Measurements from ENCODE around the gene RNF31. TPM values are rescaled to one million over a fixed set of nuclear protein-coding genes. Genes with fewer than 3 reads are reported as not detected.

The RNF31 gene
- total RNA-seq, 1 donor from 2014 or later, result 59.0 TPM

- Mint-ChIP-seq H3K36me3 (ENCODE audit: low read depth, unreplicated experiment) (peaks cover 16% of the 10 kb centered on the region), H3K9me3 (ENCODE audit: unreplicated experiment) (no peaks in the 10 kb centered on the region), H3K4me1 (ENCODE audit: low read depth, unreplicated experiment) (peaks cover 10% of the 10 kb centered on the region), H3K27ac (ENCODE audit: unreplicated experiment) (no peak overlapping the region), H3K27me3 (ENCODE audit: low read depth, unreplicated experiment) (peaks cover 8% of the 10 kb centered on the region), H3K4me3 (ENCODE audit: unreplicated experiment) (no peak overlapping the region)
- TF ChIP-seq EZH2 (IDR thresholded peaks at IDR 0.05; ENCODE audit: insufficient read depth, low read length) (no peak), CTCF (IDR thresholded peaks at IDR 0.05; ENCODE audit: insufficient read depth, low read depth, low read length) (no peak)
- FAIRE-seq (no peak), DNase-seq (ENCODE audit: low read depth) (no peak)
- Histone ChIP-seq H3K27me3 (ENCODE audit: insufficient read depth, low read length) (no peaks in the 10 kb centered on the region), H3K4me1 (ENCODE audit: insufficient read depth, low read length) (peaks cover 9% of the 10 kb centered on the region), H3K4me3 (ENCODE audit: insufficient read depth, low read depth, low read length) (no peak overlapping the region), H2AFZ (ENCODE audit: low read depth, low read length) (no peak overlapping the region), H3K79me2 (ENCODE audit: insufficient read depth, low read length) (peaks cover 13% of the 10 kb centered on the region), H3K27ac (ENCODE audit: low read depth, low read length) (no peak overlapping the region), H3K9ac (ENCODE audit: low read length) (no peak overlapping the region), H3K4me2 (ENCODE audit: low read length) (no peak overlapping the region), H3K36me3 (ENCODE audit: insufficient read depth, low read length) (peaks cover 7% of the 10 kb centered on the region), H3K9me3 (ENCODE audit: insufficient read depth, low read depth, low read length) (no peaks in the 10 kb centered on the region), H4K20me1 (ENCODE audit: insufficient read depth, low read length) (peaks cover 6% of the 10 kb centered on the region)
These were observed 13.6 kb upstream of the RNF31 start for GRCh38 chr14:24133735-24134134.

DNA sequence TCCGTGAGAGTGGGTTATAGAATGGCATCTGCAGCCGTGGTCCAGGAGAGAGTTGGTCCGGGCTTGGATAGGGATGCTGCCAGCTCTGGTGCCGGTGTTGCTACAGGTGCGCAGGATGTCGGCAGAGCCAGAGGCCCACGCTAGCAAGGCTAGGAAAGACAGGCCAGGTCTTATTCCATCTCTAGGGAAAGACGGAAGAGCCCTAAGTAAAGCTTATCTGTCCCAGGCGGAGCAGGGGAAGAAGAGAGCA, 11.8 kb upstream of the RNF31 start:
- no peaks in the 10 kb centered on the region for H3K9me3 ChIP-seq (ENCODE audit: insufficient read depth, low read depth, low read length)
- peaks cover 21% of the 10 kb centered on the region for H3K36me3 Mint-ChIP-seq (ENCODE audit: low read depth, unreplicated experiment)
- DNase-seq (ENCODE audit: low read depth) (no peak), FAIRE-seq (no peak)
- peaks cover 7% of the 10 kb centered on the region for H3K27me3 Mint-ChIP-seq (ENCODE audit: low read depth, unreplicated experiment)
- no peak overlapping the region for H3K27ac Mint-ChIP-seq (ENCODE audit: unreplicated experiment)
- H3K27me3 ChIP-seq (ENCODE audit: insufficient read depth, low read length), result no peaks in the 10 kb centered on the region
- peak overlapping the region; percentile 83 for H3K4me3 Mint-ChIP-seq (ENCODE audit: unreplicated experiment)
- H3K27ac ChIP-seq (ENCODE audit: low read depth, low read length), result no peak overlapping the region
- peaks cover 19% of the 10 kb centered on the region for H3K4me1 Mint-ChIP-seq (ENCODE audit: low read depth, unreplicated experiment)
- H3K9me3 Mint-ChIP-seq (ENCODE audit: unreplicated experiment), result no peaks in the 10 kb centered on the region
- TF ChIP-seq EZH2 (IDR thresholded peaks at IDR 0.05; ENCODE audit: insufficient read depth, low read length) (no peak), CTCF (IDR thresholded peaks at IDR 0.05; ENCODE audit: insufficient read depth, low read depth, low read length) (no peak)
- H3K4me2 ChIP-seq (ENCODE audit: low read length), result peak overlapping the region; percentile 89
- peak overlapping the region; percentile 74 for H3K4me3 ChIP-seq (ENCODE audit: insufficient read depth, low read depth, low read length)
- H3K79me2 ChIP-seq (ENCODE audit: insufficient read depth, low read length), result peaks cover 28% of the 10 kb centered on the region
- peak overlapping the region; percentile 91 for H2AFZ ChIP-seq (ENCODE audit: low read depth, low read length)
- peaks cover 9% of the 10 kb centered on the region for H3K4me1 ChIP-seq (ENCODE audit: insufficient read depth, low read length)
- peak overlapping the region; percentile 62 for H3K9ac ChIP-seq (ENCODE audit: low read length)
- peaks cover 16% of the 10 kb centered on the region for H4K20me1 ChIP-seq (ENCODE audit: insufficient read depth, low read length)
- peaks cover 8% of the 10 kb centered on the region for H3K36me3 ChIP-seq (ENCODE audit: insufficient read depth, low read length)

- peaks cover 8% of the 10 kb centered on the region for H3K36me3 ChIP-seq (ENCODE audit: insufficient read depth, low read length)
- H3K27me3 ChIP-seq (ENCODE audit: insufficient read depth, low read length), result no peaks in the 10 kb centered on the region
- peaks cover 9% of the 10 kb centered on the region for H3K4me1 ChIP-seq (ENCODE audit: insufficient read depth, low read length)
- Mint-ChIP-seq H3K27ac (ENCODE audit: unreplicated experiment) (no peak within 1 kb of the TSS), H3K27me3 (ENCODE audit: low read depth, unreplicated experiment) (peaks cover 3% of the 10 kb centered on the region), H3K9me3 (ENCODE audit: unreplicated experiment) (no peaks in the 10 kb centered on the region), H3K4me3 (ENCODE audit: unreplicated experiment) (peak within 1 kb of the TSS; percentile 86), H3K4me1 (ENCODE audit: low read depth, unreplicated experiment) (peaks cover 19% of the 10 kb centered on the region), H3K36me3 (ENCODE audit: low read depth, unreplicated experiment) (peaks cover 21% of the 10 kb centered on the region)
- H3K9ac ChIP-seq (ENCODE audit: low read length), result peak within 1 kb of the TSS; percentile 89
- peak within 1 kb of the TSS; percentile 92 for H2AFZ ChIP-seq (ENCODE audit: low read depth, low read length)
- TF ChIP-seq CTCF (IDR thresholded peaks at IDR 0.05; ENCODE audit: insufficient read depth, low read depth, low read length) (no peak), EZH2 (IDR thresholded peaks at IDR 0.05; ENCODE audit: insufficient read depth, low read length) (no peak)
- no peak for FAIRE-seq
- peaks cover 34% of the 10 kb centered on the region for H3K79me2 ChIP-seq (ENCODE audit: insufficient read depth, low read length)
- DNase-seq (ENCODE audit: low read depth), result peak; percentile 67
- H4K20me1 ChIP-seq (ENCODE audit: insufficient read depth, low read length), result peaks cover 16% of the 10 kb centered on the region
- peak within 1 kb of the TSS; percentile 66 for H3K27ac ChIP-seq (ENCODE audit: low read depth, low read length)
- H3K9me3 ChIP-seq (ENCODE audit: insufficient read depth, low read depth, low read length), result no peaks in the 10 kb centered on the region
- H3K4me2 ChIP-seq (ENCODE audit: low read length), result peak within 1 kb of the TSS; percentile 89
- H3K4me3 ChIP-seq (ENCODE audit: insufficient read depth, low read depth, low read length), result peak within 1 kb of the TSS; percentile 74
These were observed 11.2 kb upstream of the RNF31 start, which contains the start of gene PSME1 for GRCh38 chr14:24135834-24136683. TSS of gene PSME1 (plus strand) at chr14:24136194. CDS start at chr14:24136263, 69 bp downstream.
